ENCODE results near the gene SNX25.

DNA sequence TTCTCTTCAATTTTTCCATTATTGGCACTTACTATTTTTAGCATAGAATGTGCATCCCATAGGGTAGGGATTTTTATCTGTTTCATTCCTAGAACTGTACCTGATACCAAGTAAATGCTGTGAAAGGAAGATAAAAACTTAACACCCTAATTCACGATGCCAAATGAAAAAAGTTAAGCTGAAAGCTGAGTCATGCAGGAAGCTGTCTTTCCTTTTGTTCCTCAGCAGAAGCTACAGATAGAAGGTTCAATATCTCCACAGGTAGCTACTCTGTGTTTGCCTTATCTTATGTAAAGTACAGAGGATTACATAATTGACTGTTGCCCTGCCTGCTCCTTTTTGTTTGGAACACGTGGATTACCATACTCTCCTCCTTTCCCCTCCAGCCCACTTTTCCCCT lies 109.3 kb downstream of the SNX25 start:
- TF ChIP-seq EP300 (IDR thresholded peaks at IDR 0.05; ENCODE audit: borderline replicate concordance) (no peak), FOXM1 (IDR thresholded peaks at IDR 0.05; ENCODE audit: borderline replicate concordance, low read depth) (no peak), TCF12 (IDR thresholded peaks at IDR 0.05; ENCODE audit: low read depth) (no peak), RAD21 (IDR thresholded peaks at IDR 0.05; ENCODE audit: low read depth) (no peak), YY1 (IDR thresholded peaks at IDR 0.05; ENCODE audit: low read depth) (no peak), CREB1 (IDR thresholded peaks at IDR 0.05; ENCODE audit: low read depth) (no peak)

Data from Ishikawa (cell line).